HepG2 (cell line): ENCODE measurements around the gene ZNF618. TPM values are rescaled to one million over a fixed set of nuclear protein-coding genes. Genes with fewer than 3 reads are reported as not detected.

Experiments
- ATAC-seq: fragments of 200-7000 bp; cut with Tn5 transposase; 3 replicates; pipeline ENCODE4 v1.9.1; 2020; ENCODE audit warnings: mild to moderate bottlenecking, moderate library complexity
- BruUV-seq: library from RNA; stranded (reverse); fragments of 400-500 nt; replicated peaks from 2 replicates; lab custom pipeline; 2021; lab: Mats Ljungman, UMichigan
- CTCF ChIA-PET: fragments of 300-600 bp; formaldehyde crosslinking; extraction: SDS; loops from one replicate; lab custom pipeline; 2021; ENCODE audit warnings: low total read pairs, inconsistent platforms, low intra/inter-chr PET ratio; lab: Yijun Ruan, JAX
- POLR2A ChIA-PET: fragments of 350-600 bp; sonication (Branson Sonifier 250); formaldehyde crosslinking; loops from one replicate; lab custom pipeline; 2020; ENCODE audit warnings: antibody characterized with exemption, inconsistent platforms; lab: Yijun Ruan, JAX
- DNase-seq: peaks from one replicate; pipeline ENCODE4 v3.0.0-alpha.2; 2015; ENCODE audit warnings: low spot score
- FAIRE-seq: peaks from 3 replicates; lab custom pipeline; 2011; peaks lifted over from hg19 to GRCh38; lab: Jason Lieb, UNC
- H2AFZ ChIP-seq: one replicate; pipeline ENCODE4 v1.6.1; 2011; ENCODE audit warnings: low read length, inconsistent platforms
- H3K27ac ChIP-seq: fragments of 300-600 bp; 3 replicates; pipeline ENCODE4 v1.8.0; 2011; ENCODE audit warnings: mixed run types, mild to moderate bottlenecking, mixed read lengths, low read length, inconsistent platforms; ENCODE audit not compliant: insufficient read depth; ENCODE audit errors: extremely low read length
- H3K27me3 ChIP-seq, 2 experiments: fragments of 200-600 bp in 1 of 2; 2 replicates in 1 of 2; 3 replicates in 1 of 2; pipeline versions ENCODE4 v1.6.0 to v1.8.0; 2011; ENCODE audit warnings: low read length in 2 of 2, mild to moderate bottlenecking in 2 of 2, moderate library complexity in 2 of 2, inconsistent platforms in 1 of 2; ENCODE audit not compliant: insufficient read depth in 2 of 2, control insufficient read depth in 1 of 2
- H3K36me3 ChIP-seq, 2 experiments: fragments of 200-600 bp in 1 of 2; replicated peaks in 1 of 2; 2 replicates in 1 of 2; 3 replicates in 1 of 2; pipeline versions ENCODE4 v1.5.1 to v1.8.0; 2011; ENCODE audit warnings: low read length in 2 of 2, inconsistent platforms in 1 of 2; ENCODE audit not compliant: insufficient read depth in 2 of 2, control insufficient read depth in 1 of 2
- H3K4me1 ChIP-seq: 2 replicates; pipeline ENCODE4 v1.5.1; 2012; ENCODE audit warnings: low read length, inconsistent platforms; ENCODE audit not compliant: insufficient read depth
- H3K4me2 ChIP-seq: 2 replicates; pipeline ENCODE4 v1.6.0; 2011; ENCODE audit warnings: low read depth, low read length, inconsistent platforms
- H3K4me3 ChIP-seq, 3 experiments: fragments of 200-600 bp in 1 of 3; sonication (generic), shearing (Covaris generic) in 1 of 3; replicated peaks in 1 of 3; 2 replicates each; pipeline ENCODE4 v1.5.1; 2011 to 2016; ENCODE audit warnings: low read length in 3 of 3, inconsistent platforms in 2 of 3, low read depth in 2 of 3, mild to moderate bottlenecking in 2 of 3, control low read depth in 1 of 3, mixed read lengths in 1 of 3; ENCODE audit not compliant: insufficient read depth in 1 of 3
- H3K79me2 ChIP-seq: one replicate; pipeline ENCODE4 v1.6.1; 2011; ENCODE audit warnings: low read length, inconsistent platforms; ENCODE audit not compliant: insufficient read depth
- H3K9ac ChIP-seq: 2 replicates; pipeline ENCODE4 v1.6.0; 2011; ENCODE audit warnings: mild to moderate bottlenecking, low read depth, low read length, inconsistent platforms; ENCODE audit not compliant: insufficient read depth
- H3K9me3 ChIP-seq: 2 replicates; pipeline ENCODE4 v1.5.1; 2012; ENCODE audit warnings: mild to moderate bottlenecking, low read length
- H4K20me1 ChIP-seq: 2 replicates; pipeline ENCODE4 v1.6.0; 2011; ENCODE audit warnings: inconsistent platforms, mild to moderate bottlenecking, low read length, moderate library complexity; ENCODE audit not compliant: insufficient read depth
- BHLHE40 ChIP-seq: IDR thresholded peaks from 2 replicates; pipeline ENCODE4 v1.6.1; 2011; ENCODE audit warnings: low read length, improper control_type of control experiment
- ESRRA ChIP-seq: sonication (generic); formaldehyde crosslinking; IDR thresholded peaks from 2 replicates; pipeline ENCODE4 v1.5.1; 2020; ENCODE audit warnings: mild to moderate bottlenecking, low read depth, missing genetic modification reagents
- ETV5 ChIP-seq: IDR thresholded peaks from 2 replicates; pipeline ENCODE4 v1.6.1; 2018; ENCODE audit warnings: missing biosample characterization, missing genetic modification reagents, inconsistent platforms, borderline replicate concordance
- RBM39 ChIP-seq: fragments of 200-400 bp; formaldehyde crosslinking; IDR thresholded peaks from one replicate; pipeline ENCODE4 v1.6.1; 2018; ENCODE audit warnings: antibody characterized with exemption, mild to moderate bottlenecking, low read depth, low read length; ENCODE audit not compliant: poor library complexity, severe bottlenecking
- RXRB ChIP-seq: IDR thresholded peaks from 2 replicates; pipeline ENCODE4 v1.6.1; 2016; ENCODE audit warnings: borderline replicate concordance, missing genetic modification reagents, missing compliant biosample characterization
- ZBTB20 ChIP-seq: sonication (generic); formaldehyde crosslinking; IDR thresholded peaks from 2 replicates; pipeline ENCODE4 v1.8.1; 2023; ENCODE audit warnings: missing genetic modification reagents, low read depth, mild to moderate bottlenecking, borderline replicate concordance
- ZNF256 ChIP-seq: sonication (generic); formaldehyde crosslinking; conservative IDR thresholded peaks from 2 replicates; pipeline ENCODE4 v1.4.0; 2020; ENCODE audit warnings: missing genetic modification reagents
- ZNF660 ChIP-seq: sonication (generic); formaldehyde crosslinking; IDR thresholded peaks from 2 replicates; pipeline ENCODE4 v1.5.1; 2020; ENCODE audit warnings: mild to moderate bottlenecking, low read depth, missing genetic modification reagents, borderline replicate concordance
- ZNF773 ChIP-seq: sonication (generic); formaldehyde crosslinking; IDR thresholded peaks from 2 replicates; pipeline ENCODE4 v1.4.0; 2020; ENCODE audit warnings: missing genetic modification reagents, borderline replicate concordance
- WGBS: methylation state at CpG from one replicate; pipeline ENCODE4 v1.1.6; 2017; ENCODE audit warnings: low lambda C conversion rate; 5-methylcytosine and 5-hydroxymethylcytosine counted together
- in situ Hi-C: cut with HindIII; loops from 2 replicates; pipeline ENCODE4 v1.10.0; 2017; ENCODE audit warnings: low pct_unique_long_range_greater_than_20kb; ENCODE audit not compliant: extremely low pct_ligation_motif_present
- intact Hi-C: fragments of 100-400 bp; cut with micrococcal nuclease; formaldehyde crosslinking; loops from one replicate; pipeline ENCODE4 v1.10.0; 2022; ENCODE audit not compliant: unreplicated experiment
- polyA plus RNA-seq, 8 experiments: library from polyadenylated mRNA; depleted of rRNA in 3 of 8; stranded (reverse) in 7 of 8; unstranded in 1 of 8; fragments of >200 nt; fragmentation: Illumina TruSeq in 4 of 8; extraction: Trizol in 4 of 8; gene quantifications; 2 replicates each; pipeline versions ENCODE4 v1.2.1 to v1.2.3, GENCODE V29; 2011 to 2016; ENCODE audit warnings: low read depth in 4 of 8, missing spikeins in 1 of 8, mixed read lengths in 1 of 8; ENCODE audit not compliant: insufficient read depth in 1 of 8
- total RNA-seq, 5 experiments: library from RNA; depleted of rRNA; stranded (reverse); fragments of >200 nt; fragmentation: Illumina TruSeq; extraction: Trizol; gene quantifications; 2 replicates each; pipeline ENCODE4 v1.2.3, GENCODE V29; 2016; ENCODE audit warnings: low read depth in 1 of 5
- TF ChIP-seq, protein P1 (sequence below): sonication (generic); formaldehyde crosslinking; IDR thresholded peaks from 2 replicates; pipeline ENCODE4 v1.4.0; 2020; ENCODE audit warnings: missing genetic modification reagents
- TF ChIP-seq, protein P2 (sequence below): sonication (generic); formaldehyde crosslinking; IDR thresholded peaks from 2 replicates; pipeline ENCODE4 v1.4.0; 2020; ENCODE audit warnings: missing genetic modification reagents

Gene ZNF618
- total and polyA plus RNA-seq, 2 of the 13 experiments (the other 11 are each of a cell fraction or from before 2014, with no cell fraction given): 0.07 TPM

DNA sequence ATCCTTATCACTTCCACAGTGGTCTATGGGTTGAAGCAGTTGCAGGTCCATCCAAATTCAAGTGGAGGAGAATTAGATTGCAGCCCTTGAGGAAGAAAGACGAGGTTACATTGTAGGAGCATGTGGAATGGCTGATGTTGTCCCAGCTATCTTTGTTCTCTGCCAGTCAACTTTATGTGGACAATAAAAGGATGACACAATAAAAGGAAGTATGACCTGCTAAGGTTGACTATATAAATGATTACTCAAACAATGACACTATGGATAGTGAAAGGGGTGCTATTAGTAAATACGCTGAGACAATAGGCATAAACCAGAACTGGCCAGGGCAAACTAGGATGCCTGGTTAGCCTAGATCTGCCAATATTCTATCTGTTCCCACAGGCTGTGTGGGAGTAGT, 12.8 kb upstream of the ZNF618 start:
- H3K4me3 ChIP-seq: no peak overlapping the region
- in situ Hi-C loops: no loop called here
- H4K20me1 ChIP-seq: no peaks in the 10 kb centered on the region
- no peak overlapping the region for H3K27ac ChIP-seq
- H3K27me3 ChIP-seq: peaks cover 0 to 29% of the 10 kb centered on the region in 2 experiments; a peak in 2 of 5 replicates
- ATAC-seq: no peak
- DNase-seq: no peak
- H3K79me2 ChIP-seq: no peaks in the 10 kb centered on the region
- ChIA-PET CTCF (no interaction called here), POLR2A (no interaction called here)
- no peak overlapping the region for H2AFZ ChIP-seq
- no peak for FAIRE-seq
- H3K9me3 ChIP-seq: no peaks in the 10 kb centered on the region
- BruUV-seq: no TSS peak
- no peaks in the 10 kb centered on the region for H3K36me3 ChIP-seq
- 29% methylated on average over 2 of the region's 2 CpGs for WGBS
- H3K9ac ChIP-seq: no peak overlapping the region
- no peak overlapping the region for H3K4me2 ChIP-seq
- TF ChIP-seq RBM39 (no peak), ESRRA (no peak), ZNF256 (CRISPR knock-in tag) (no peak), ETV5 (CRISPR knock-in tag) (no peak), RXRB (CRISPR knock-in tag) (no peak), ZBTB20 (CRISPR knock-in tag) (no peak), ZNF660 (no peak), BHLHE40 (no peak), ZNF773 (CRISPR knock-in tag) (no peak)
- TF ChIP-seq, protein P1, sequence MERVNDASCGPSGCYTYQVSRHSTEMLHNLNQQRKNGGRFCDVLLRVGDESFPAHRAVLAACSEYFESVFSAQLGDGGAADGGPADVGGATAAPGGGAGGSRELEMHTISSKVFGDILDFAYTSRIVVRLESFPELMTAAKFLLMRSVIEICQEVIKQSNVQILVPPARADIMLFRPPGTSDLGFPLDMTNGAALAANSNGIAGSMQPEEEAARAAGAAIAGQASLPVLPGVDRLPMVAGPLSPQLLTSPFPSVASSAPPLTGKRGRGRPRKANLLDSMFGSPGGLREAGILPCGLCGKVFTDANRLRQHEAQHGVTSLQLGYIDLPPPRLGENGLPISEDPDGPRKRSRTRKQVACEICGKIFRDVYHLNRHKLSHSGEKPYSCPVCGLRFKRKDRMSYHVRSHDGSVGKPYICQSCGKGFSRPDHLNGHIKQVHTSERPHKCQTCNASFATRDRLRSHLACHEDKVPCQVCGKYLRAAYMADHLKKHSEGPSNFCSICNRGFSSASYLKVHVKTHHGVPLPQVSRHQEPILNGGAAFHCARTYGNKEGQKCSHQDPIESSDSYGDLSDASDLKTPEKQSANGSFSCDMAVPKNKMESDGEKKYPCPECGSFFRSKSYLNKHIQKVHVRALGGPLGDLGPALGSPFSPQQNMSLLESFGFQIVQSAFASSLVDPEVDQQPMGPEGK: no peak
- TF ChIP-seq, protein P2, sequence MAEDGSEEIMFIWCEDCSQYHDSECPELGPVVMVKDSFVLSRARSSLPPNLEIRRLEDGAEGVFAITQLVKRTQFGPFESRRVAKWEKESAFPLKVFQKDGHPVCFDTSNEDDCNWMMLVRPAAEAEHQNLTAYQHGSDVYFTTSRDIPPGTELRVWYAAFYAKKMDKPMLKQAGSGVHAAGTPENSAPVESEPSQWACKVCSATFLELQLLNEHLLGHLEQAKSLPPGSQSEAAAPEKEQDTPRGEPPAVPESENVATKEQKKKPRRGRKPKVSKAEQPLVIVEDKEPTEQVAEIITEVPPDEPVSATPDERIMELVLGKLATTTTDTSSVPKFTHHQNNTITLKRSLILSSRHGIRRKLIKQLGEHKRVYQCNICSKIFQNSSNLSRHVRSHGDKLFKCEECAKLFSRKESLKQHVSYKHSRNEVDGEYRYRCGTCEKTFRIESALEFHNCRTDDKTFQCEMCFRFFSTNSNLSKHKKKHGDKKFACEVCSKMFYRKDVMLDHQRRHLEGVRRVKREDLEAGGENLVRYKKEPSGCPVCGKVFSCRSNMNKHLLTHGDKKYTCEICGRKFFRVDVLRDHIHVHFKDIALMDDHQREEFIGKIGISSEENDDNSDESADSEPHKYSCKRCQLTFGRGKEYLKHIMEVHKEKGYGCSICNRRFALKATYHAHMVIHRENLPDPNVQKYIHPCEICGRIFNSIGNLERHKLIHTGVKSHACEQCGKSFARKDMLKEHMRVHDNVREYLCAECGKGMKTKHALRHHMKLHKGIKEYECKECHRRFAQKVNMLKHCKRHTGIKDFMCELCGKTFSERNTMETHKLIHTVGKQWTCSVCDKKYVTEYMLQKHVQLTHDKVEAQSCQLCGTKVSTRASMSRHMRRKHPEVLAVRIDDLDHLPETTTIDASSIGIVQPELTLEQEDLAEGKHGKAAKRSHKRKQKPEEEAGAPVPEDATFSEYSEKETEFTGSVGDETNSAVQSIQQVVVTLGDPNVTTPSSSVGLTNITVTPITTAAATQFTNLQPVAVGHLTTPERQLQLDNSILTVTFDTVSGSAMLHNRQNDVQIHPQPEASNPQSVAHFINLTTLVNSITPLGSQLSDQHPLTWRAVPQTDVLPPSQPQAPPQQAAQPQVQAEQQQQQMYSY (CRISPR knock-in tag): no peak
- TF ChIP-seq, all 625 proteins: peak for 0
- intact Hi-C loops: no loop called here
- H3K4me1 ChIP-seq: no peaks in the 10 kb centered on the region
